HT-29 (cell line): ENCODE data around the gene TMEM89. TPM values are rescaled to one million over a fixed set of nuclear protein-coding genes. Genes with fewer than 3 reads are reported as not detected.
A peak's percentile ranks its signal among the peaks of the same experiment; 100 is the strongest.

Experiments used
- DNase-seq: peaks from one replicate; pipeline ENCODE4 v3.0.0-alpha.2; 2015; ENCODE audit warnings: low spot score
- total RNA-seq: library from RNA; depleted of rRNA; stranded (reverse); fragments of >200 nt; shearing (Covaris generic); gene quantifications from 2 replicates; pipeline ENCODE4 v1.2.3, GENCODE V29; 2014; rRNA removed

The TMEM89 gene
- not detected in 2 replicates for total RNA-seq

GRCh38 chr3:48621461-48621869 lies at the start of gene TMEM89:
Gene TMEM89, minus strand, starts transcription at chr3:48621769. Its CDS starts 13 bp downstream, at chr3:48621756.
- DNase-seq: no peak

- DNase-seq: no peak
These were observed 43.4 kb upstream of the TMEM89 start for GRCh38 chr3:48664929-48665328.

- no peak for DNase-seq
These were observed 42.7 kb upstream of the TMEM89 start for GRCh38 chr3:48664313-48664644.

DNA sequence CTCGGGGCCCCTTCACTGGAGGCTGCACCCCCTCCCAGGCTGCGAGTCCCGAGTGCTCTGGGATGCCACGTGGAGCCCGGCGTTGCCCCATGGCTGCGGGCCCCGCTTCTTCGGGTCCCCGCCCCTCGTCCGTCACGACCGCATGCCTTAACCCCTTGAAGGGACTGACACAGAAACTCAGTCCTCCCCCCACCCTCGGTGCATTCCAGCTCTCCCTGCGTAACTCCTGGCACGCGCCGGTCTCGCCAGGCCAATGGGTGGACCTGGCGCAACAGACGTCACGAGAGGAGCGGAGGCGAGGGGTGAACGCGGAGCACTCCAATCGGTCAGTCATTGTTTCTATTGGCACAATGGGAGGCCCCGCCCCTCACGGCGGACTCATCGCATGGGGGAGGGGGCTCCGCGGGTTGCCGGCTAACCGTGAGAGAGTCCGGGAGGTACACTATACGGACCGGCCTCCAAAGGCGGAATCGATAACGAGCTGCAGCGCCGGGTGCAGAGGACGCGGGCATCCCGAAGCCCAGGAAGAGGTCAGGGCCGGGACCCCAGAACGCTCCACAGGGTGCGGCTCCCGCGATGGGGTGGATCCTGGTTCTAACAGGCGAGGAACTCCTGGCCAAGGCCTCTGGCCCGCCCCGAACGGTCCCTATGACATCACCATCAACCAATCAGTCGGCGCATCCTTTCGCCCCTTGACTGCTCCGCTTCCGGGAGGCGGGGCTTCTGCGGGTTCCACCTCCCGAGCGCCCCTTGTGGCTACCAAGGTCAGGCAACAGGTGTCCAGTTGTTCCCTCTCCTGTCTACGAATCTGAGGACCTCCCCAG lies 42.1 kb upstream of the TMEM89 start:
- DNase-seq: peak; percentile 97

GRCh38 chr3:48662753-48663488 lies 41.4 kb upstream of the TMEM89 start, which contains the start of gene CELSR3:
Gene CELSR3, minus strand, starts transcription at chr3:48662886. Its CDS starts 252 bp downstream, at chr3:48662634.
- DNase-seq: peak; percentile 67

DNA sequence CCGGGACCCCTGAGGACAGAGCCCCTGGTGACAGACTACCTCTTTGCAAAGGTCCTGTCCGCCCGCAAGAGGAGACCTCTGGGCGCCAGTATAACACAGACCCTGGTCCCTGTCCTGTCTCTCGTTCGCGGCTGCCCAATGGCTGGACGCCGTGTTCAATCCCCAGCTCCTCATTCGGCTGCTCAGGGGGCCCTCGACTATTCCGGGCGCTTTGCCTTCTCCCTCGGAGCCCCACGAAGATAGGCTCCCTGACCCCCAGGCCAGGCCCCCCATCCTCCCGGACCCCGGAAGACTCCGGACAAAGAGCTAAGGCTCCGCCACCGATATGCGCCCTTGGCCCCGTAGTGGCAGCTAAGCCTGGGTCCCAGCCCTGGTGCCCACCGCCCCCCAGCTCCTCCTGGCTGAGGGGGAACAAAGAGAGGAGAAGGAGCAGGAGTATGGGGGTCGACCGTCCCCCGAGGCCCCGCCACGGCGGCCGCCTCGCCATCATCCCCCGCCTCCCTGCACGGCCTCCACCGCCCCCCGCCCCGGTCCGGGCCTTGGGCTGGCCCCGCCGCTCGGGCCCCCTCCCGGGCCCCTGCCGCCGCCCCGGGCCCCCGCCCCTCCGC lies 40.7 kb upstream of the TMEM89 start:
- DNase-seq: no peak

DNA sequence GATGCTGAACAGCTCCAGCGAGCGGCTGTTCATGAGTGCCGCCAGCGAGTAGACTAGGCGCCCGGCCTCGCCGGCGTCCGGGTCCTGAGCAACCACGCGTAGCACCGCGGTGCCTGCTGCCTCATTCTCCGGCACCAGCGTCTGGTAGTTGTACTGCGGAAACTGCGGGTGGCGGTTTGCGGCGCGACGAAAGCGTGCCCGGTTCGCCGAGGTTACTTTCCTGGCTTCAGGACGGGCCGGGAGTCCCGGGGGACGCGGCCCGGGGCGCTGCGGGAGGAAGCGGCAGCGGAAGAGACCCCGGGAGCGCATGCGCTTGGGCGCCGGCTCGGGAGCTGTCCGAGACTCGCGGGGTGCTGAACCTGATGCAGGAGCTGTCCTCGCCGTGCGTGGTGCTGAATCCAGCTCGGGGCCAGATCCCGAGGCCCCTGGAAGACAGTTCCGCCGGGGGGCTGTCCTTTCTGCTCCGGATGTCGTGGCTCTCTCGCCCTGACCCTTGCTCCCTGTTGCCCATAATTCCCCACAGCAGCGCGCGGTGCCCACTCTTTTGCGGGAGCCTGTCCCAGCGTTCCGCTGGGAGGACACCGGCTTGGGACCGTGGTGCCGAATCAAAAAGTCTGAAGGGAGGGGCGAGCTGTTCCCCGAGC lies 40.1 kb upstream of the TMEM89 start:
- no peak for DNase-seq

- DNase-seq: no peak
These were observed 39.3 kb upstream of the TMEM89 start for GRCh38 chr3:48660800-48661400.

DNA sequence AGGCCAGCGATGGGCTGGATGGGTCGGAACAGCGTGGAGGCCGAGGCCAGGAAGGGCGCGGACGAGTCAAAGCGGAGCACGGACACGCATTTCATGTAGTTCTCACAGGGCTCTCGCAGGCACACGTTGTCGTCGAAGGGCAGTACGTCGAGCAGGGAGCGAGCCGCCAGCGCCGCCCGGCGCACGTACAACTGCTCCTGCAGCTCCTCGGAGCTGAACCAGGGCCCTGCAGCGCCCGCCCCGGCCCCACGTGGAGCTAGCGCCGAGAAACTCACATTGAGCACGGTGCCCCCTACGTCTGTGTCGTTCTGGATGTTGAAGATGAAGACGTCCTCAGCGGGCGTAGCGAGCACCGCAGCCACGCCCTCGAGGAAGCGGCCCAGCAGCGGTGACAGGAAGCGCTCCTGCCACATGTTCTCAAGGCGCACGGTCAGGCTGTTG lies 35.3 kb upstream of the TMEM89 start:
- DNase-seq: no peak

GRCh38 chr3:48656061-48656840 lies 34.7 kb upstream of the TMEM89 start:
- DNase-seq: no peak

DNA sequence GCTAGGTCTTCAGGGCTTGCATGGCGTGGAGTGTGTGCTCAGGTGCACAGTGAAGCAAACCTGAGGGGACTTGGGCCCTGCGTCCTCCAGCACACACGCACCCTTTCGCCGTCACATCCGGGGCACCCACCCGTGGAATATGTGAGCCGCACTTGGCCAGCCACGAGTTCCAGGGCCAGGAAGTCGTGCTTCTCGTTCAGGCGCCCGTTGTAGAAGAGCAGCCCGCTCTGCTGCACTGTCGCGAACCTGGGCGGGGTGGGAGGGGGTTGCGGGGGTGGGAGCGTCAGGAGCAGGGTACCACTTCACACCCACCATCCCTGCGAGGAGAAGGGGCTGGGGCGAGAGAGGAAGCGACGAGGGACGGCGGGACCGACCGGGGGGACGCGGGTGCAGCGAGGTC lies 34.0 kb upstream of the TMEM89 start:
- no peak for DNase-seq

GRCh38 chr3:48655063-48655462 lies 33.5 kb upstream of the TMEM89 start:
- no peak for DNase-seq

DNA sequence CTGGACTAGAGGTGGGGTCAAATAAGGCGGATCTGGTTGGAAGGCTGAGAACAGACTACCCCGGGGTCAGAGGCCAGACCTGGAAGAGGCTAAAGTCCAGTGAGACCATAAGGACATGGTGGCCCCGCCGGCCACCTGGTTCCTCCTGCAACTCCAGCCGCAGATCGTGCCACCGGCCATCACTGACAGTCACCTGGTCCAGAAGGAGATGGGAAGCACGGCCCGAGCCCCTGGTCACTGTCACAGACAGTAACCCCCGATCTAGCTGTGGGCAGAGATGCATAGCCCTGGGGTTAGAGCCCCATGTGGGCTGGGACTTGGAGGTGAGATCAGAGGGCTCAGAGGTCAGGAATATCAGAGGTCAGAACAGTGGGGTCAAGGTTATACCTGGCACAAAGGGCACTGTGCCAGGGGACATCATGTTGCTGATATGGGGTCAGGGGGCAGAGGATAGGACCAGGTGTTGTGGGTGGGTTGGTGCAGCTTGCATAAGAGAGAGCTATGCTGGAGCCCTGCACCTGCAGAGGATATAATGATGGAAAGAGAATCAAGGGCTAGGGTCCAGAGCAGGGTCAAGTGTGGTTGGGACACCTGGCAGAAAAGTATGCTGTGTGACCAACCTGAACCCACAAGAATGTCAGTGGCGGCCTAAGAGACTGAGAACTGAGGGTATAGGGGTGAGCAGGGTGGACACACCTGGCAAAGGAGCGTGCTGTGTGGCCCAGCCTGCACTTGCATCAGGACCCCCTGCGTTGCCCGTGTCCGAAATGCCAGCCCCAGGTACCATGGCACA lies 31.6 kb upstream of the TMEM89 start:
- DNase-seq: no peak

DNA sequence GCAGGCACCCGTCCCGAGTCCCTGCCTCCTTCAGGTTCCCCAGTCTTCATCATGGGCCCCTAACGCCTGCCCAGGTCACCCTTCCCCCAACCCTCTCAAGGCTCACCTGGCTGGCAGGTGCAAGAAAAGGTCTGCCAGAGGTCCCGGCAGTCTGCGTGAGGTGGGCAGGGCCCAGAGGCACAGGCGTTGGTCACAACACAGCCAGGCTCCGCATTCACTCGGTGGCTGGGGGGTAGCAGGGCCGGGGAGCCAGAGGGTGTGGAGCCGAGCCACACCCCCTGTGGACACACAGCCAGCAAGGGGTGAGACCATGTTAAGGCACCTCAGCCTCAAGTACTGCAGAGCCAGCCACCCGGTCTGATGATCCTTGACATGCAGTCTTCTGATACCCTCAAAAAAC lies 30.2 kb upstream of the TMEM89 start:
- no peak for DNase-seq

DNA sequence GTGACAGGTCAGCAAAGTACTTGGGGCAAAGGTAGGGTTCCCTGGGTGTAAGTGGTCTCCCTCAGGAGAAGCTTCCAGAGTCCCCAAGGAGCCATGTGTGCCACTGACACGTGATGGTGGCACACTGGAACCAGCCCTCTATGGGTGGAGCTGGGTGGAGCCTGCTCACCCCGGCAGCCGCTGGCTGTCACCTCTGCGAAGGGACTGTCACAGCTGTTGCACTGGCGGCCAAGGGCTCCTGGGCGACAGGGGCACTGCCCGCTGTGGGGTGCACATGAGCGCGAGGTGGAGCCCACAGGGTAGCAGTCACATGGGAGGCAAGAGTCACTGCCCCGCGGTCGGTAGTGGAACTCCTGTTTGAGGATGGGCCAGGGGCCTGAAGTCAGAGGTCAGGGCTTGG lies 29.2 kb upstream of the TMEM89 start:
- DNase-seq: peak; percentile 13

GRCh38 chr3:48648188-48648850 lies 26.8 kb upstream of the TMEM89 start:
- no peak for DNase-seq

DNA sequence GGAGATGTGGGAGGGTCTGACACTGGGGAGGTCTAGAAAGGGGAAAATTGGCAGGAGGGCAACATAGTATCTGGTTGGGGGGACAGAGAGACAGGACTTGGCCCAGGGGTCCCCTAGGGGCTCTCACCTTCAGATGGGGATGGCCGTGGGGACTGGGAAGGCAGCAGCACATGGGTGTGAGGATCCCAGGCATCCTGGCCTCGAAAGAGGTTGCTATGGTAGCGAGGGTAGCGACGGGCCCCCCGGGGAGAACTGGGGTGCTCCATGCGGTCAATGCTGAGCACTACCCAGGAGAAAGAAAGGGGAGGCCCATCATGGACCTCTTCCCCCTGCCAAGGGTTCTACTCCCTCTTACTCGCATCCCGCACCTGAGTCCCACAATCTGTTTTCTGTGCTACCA lies 26.1 kb upstream of the TMEM89 start:
- DNase-seq: no peak

DNA sequence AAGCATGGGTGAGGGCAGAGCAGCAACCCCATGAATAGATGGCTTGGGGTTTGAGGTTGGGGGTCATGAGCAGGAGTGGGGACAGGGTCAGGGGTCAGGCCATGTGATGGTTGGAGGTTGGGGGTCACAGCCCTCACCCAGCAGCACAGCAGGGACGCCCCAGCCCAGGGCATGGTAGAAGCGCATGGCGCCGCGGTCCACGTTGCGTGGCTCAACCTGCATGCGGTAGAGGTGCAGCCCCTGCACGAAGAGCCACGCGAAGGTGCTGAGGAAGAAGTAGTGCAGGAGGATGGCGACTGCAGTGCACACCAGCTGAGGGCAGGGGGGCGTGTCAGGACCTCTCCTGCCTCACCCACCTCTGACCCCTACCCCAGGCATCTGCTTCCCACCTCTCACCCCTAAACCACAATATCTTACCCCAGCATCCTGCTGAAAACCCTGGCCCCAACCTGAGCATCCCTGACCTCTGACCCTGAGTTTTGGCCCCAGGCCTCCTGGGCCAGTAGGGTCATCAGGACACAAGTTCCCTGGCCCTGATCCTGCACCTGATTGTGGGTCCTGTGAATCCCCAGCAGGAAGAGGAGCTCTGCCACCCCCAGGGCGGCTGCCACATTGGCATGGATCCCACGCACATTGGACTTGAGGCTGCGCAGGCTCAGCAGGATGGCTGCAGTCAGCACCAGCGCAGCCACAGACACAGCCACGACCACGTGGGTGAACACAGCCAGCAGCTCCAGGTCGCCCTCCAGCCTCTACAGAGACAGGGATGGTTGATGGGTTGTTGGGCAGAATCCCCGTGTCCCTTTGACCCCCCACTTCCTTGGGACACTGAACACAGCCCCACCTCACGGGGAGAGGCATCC lies 23.6 kb upstream of the TMEM89 start:
- DNase-seq: no peak
